ENCODE measurements around the gene FRS3. TPM values are rescaled to one million over a fixed set of nuclear protein-coding genes. Genes with fewer than 3 reads are reported as not detected.

The FRS3 gene
- total RNA-seq, 1 experiment from 2014 or later = 5.9 TPM

- Histone ChIP-seq H3K4me3 (replicated peaks in 1 of 2; ENCODE audit: low read depth in 1 of 2, low read length in 2 of 2) (peak overlapping the region in 1 of 2 experiments; percentile 98; a peak in 1 of 4 replicates), H4K20me1 (ENCODE audit: insufficient read depth) (no peaks in the 10 kb centered on the region), H3K36me3 (ENCODE audit: control insufficient read depth in 1 of 2, insufficient read depth in 2 of 2, low read length in 2 of 2) (peaks cover 25 to 26% of the 10 kb centered on the region in 2 experiments), H3K9me2 (ENCODE audit: insufficient read depth) (no peaks in the 10 kb centered on the region), H3K9ac (ENCODE audit: low read length) (no peak overlapping the region), H3K4me1 (ENCODE audit: control insufficient read depth in 1 of 2, insufficient read depth in 2 of 2, low read length in 2 of 2) (peaks cover 5 to 16% of the 10 kb centered on the region in 2 experiments; a peak in 2 of 4 replicates), H3K27me3 (ENCODE audit: insufficient read depth, low read length) (no peaks in the 10 kb centered on the region), H3K9me3 (ENCODE audit: control insufficient read depth in 1 of 2, insufficient read depth in 1 of 2, low read depth in 1 of 2, low read length in 2 of 2) (no peaks in the 10 kb centered on the region), H3K27ac (ENCODE audit: low read depth, low read length) (no peak overlapping the region), H3K4me2 (ENCODE audit: low read length) (peak overlapping the region; percentile 87), H3K79me2 (ENCODE audit: insufficient read depth, low read length) (peaks cover 30% of the 10 kb centered on the region), H2AFZ (ENCODE audit: low read depth, low read length, poor library complexity, severe bottlenecking) (no peak overlapping the region)
- RAD21 ChIA-PET (ENCODE audit: low non-redundant PET in 1 of 2, low total read pairs in 2 of 2, uncharacterized antibody in 2 of 2, unreplicated experiment in 2 of 2) = no interaction called here
- ATAC-seq (no peak), DNase-seq (ENCODE audit: low read depth, low spot score) (no peak)
- BruUV-seq (replicated peaks) = no TSS peak
- TF ChIP-seq REST (IDR thresholded peaks at IDR 0.05; ENCODE audit: low read depth) (no peak), EGR1 (IDR thresholded peaks at IDR 0.05; ENCODE audit: low read depth) (no peak), EZH2 (IDR thresholded peaks at IDR 0.05) (no peak)
- POLR2A ChIA-PET = interaction anchor here (2.6 kb wide), 1 partner anchor 256 kb away, joined by 10 read pairs; no protein-coding TSS in a partner anchor
- intact Hi-C loops (cut with micrococcal nuclease) = loop anchor here (5.0 to 10.0 kb wide), 3 partner anchors 148 to 425 kb away; partner anchors contain the start of gene MRPS10
- CTCF ChIA-PET = no interaction called here
Observed at GRCh38 chr6:41789390-41789724, 9.7 kb upstream of the FRS3 start.
